Retinal pigment epithelial cell (primary cell): ENCODE measurements around the gene VAV2.

Experiments used
- DNase-seq: peaks from one replicate; pipeline ENCODE4 v3.0.0-alpha.2; 2010; ENCODE audit warnings: low read depth
- H3K4me3 ChIP-seq: 2 replicates; pipeline ENCODE4 v1.5.1; 2011; ENCODE audit warnings: mild to moderate bottlenecking, low read length, control low read depth, moderate library complexity
- CTCF ChIP-seq: conservative IDR thresholded peaks from 2 replicates; pipeline ENCODE4 v1.5.1; 2011; ENCODE audit warnings: low read depth, low read length, control low read depth, inconsistent platforms

Gene VAV2

DNA sequence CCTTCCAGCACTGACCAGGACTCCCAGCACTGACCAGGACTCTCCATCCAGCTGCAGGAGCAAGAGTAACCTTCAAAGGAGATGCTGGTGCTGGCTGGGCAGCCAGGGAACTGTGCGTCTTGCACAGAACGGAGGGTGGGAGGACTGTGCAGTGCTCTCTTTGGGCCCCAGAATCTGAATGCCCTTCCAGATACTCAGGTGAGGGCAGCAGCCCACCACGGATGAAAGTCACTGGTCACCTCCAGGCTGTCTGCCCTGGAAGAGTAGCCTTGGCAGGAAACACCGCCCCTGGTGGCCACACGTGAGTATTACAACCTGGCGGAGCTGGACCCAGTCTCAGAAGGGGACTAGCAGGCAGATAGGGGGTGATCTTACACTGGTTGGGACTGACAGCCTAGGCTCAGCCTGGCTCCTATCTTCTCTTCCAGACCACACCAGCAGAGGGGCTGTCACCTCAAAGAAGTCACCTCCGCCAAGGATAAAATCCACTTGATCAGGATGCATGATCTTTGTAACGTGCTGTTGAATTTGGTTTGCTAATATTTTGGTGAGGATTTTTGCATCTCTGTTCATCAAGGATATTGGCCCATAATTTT lies 249.2 kb downstream of the VAV2 start:
- no peak overlapping the region for H3K4me3 ChIP-seq
- TF ChIP-seq CTCF = peak; percentile 99
- no peak for DNase-seq

- no peak for TF ChIP-seq CTCF
- DNase-seq = no peak
- H3K4me3 ChIP-seq = no peak overlapping the region
These were observed 249.9 kb downstream of the VAV2 start for GRCh38 chr9:133742251-133742650.

DNA sequence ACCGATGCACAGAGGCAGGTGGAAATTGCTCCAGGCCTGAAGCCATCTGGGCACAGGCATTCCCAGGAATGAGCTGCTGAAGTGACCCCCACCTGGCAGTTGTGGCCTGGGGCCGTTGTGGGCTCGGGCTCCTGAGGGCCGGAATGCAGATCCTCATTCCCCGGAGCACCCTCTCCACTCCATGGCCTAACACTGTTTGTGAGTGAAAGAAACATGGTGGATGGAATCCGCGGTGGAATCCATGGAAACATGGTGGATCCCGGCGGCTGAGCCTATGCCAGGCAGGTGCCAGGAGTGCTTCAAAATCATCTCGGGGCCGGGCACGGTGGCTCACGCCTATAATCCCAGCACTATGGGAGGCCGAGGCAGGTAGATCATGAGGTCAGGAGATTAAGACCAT lies 250.4 kb downstream of the VAV2 start:
- no peak for DNase-seq
- no peak overlapping the region for H3K4me3 ChIP-seq
- no peak for TF ChIP-seq CTCF

DNA sequence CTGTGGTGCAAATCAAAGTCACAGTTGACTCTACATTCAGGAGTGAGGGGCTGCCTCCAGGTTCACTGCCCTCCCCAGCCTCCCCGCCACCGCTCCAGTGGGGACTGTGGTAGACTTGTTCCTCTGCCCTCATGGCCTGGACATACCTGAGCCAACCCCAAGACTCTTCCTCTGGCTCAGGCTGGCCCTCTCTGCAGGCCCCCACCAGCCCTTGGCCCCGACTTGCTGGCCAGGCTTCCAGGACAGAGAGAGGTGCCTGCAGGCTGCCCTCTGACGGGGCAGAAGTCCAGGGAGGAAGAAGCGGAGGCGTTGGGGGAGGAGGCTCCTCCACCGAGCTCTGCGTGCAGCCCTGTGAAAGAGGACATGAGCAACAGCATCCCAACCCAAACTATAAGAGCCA lies 251.2 kb downstream of the VAV2 start:
- H3K4me3 ChIP-seq = no peak overlapping the region
- DNase-seq = no peak
- no peak for TF ChIP-seq CTCF

GRCh38 chr9:133739408-133740280 lies 252.5 kb downstream of the VAV2 start:
- H3K4me3 ChIP-seq = no peak overlapping the region
- no peak for TF ChIP-seq CTCF
- no peak for DNase-seq

DNA sequence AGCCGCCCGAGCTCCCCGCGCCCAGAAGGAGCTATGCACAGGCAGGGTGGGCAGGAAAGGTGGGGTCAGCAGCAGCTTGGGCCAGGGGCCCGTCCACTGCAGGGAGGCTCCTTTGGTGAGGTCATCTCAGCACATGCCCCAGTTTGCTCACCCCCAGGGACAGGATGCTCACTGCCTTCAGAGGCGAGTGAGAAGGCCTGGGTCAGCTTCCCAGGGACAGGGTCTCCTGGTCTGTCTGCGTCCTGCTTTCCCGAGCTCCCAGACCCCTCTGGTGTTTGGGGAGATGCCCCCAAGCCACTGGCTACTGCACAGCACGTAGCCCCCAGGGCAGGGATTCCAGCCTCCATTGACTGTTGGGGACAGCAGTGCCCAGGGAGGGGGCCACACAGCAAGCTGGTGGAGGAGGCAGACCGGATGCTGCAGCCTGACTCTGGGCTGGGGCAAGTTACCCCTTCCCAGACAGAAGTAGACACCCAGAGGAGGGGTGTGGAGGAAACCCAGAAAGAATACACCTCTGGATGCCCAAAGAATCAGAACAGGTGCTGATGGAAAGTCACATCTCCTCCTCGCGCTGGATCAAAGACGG lies 253.4 kb downstream of the VAV2 start:
- TF ChIP-seq CTCF = no peak
- no peak for DNase-seq
- H3K4me3 ChIP-seq = no peak overlapping the region
